B cell (primary cell): ENCODE measurements around the gene CHEK2.

Experiments used
- EZH2 ChIP-seq: IDR thresholded peaks from 2 replicates; pipeline ENCODE4 v1.6.1; 2012; ENCODE audit warnings: borderline replicate concordance, low read depth, mild to moderate bottlenecking, moderate library complexity, low read length; ENCODE audit not compliant: insufficient read depth, poor library complexity, severe bottlenecking
- TF ChIP-seq, protein P1 (sequence below): fragments of 200-600 bp; IDR thresholded peaks from one replicate; pipeline ENCODE4 v1.8.0; 2022; ENCODE audit warnings: antibody characterized with exemption, mild to moderate bottlenecking

DNA sequence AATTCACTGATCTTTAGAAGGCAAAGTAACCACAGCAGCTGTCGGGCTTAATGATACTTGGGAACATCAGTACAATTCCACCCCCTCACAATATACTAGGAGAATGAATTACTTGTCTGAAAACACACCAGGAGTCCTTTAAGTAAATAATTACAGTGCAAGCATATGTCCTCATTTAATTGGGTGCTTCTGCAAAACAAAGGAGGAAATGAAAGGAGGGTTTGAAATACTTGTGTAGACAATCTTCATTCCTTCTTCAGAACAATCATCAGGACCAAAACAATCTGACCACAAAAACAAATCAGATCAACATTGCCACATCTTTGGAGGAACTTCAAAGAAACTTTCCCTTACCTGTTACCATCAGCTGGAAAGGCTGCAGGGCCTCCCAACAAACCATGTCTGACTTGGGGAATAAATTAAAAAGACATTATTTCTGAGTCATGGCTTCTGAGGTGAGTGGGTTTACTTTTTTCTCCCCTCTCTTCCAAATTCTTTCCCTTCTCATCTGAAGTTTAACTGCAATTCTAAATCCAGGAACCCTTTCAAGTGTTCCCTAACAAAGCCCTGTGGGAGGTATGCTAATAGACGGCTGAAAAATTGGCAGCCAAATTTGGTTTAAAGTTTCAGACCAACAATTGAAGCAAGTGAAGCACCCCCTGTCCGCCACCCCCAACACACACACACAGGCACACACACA lies 18.4 kb upstream of the CHEK2 start:
- TF ChIP-seq, protein P1, sequence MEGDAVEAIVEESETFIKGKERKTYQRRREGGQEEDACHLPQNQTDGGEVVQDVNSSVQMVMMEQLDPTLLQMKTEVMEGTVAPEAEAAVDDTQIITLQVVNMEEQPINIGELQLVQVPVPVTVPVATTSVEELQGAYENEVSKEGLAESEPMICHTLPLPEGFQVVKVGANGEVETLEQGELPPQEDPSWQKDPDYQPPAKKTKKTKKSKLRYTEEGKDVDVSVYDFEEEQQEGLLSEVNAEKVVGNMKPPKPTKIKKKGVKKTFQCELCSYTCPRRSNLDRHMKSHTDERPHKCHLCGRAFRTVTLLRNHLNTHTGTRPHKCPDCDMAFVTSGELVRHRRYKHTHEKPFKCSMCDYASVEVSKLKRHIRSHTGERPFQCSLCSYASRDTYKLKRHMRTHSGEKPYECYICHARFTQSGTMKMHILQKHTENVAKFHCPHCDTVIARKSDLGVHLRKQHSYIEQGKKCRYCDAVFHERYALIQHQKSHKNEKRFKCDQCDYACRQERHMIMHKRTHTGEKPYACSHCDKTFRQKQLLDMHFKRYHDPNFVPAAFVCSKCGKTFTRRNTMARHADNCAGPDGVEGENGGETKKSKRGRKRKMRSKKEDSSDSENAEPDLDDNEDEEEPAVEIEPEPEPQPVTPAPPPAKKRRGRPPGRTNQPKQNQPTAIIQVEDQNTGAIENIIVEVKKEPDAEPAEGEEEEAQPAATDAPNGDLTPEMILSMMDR: no peak
- no peak for TF ChIP-seq EZH2
